Fibroblast of villous mesenchyme (primary cell): Measurements from ENCODE around the gene EIF2S1. TPM values are rescaled to one million over a fixed set of nuclear protein-coding genes. Genes with fewer than 3 reads are reported as not detected.
A peak's percentile ranks its signal among the peaks of the same experiment; 100 is the strongest.

ENCODE experiments used
- DNase-seq: peaks from one replicate; pipeline ENCODE4 v3.0.0-alpha.2; 2010; ENCODE audit warnings: low read depth
- H3K4me3 ChIP-seq: 2 replicates; pipeline ENCODE4 v1.5.1; 2011; ENCODE audit warnings: low read depth, mild to moderate bottlenecking, low read length
- total RNA-seq: library from RNA; depleted of rRNA; stranded (reverse); fragments of >200 nt; gene quantifications from 2 replicates; pipeline ENCODE4 v1.2.3, GENCODE V29; 2012
- TF ChIP-seq, protein P1 (sequence below): IDR thresholded peaks from 2 replicates; pipeline ENCODE4 v1.5.1; 2012; ENCODE audit warnings: low read depth, mild to moderate bottlenecking, low read length; ENCODE audit not compliant: insufficient read depth

Gene EIF2S1
- total RNA-seq, 1 donor, result 221 TPM

DNA sequence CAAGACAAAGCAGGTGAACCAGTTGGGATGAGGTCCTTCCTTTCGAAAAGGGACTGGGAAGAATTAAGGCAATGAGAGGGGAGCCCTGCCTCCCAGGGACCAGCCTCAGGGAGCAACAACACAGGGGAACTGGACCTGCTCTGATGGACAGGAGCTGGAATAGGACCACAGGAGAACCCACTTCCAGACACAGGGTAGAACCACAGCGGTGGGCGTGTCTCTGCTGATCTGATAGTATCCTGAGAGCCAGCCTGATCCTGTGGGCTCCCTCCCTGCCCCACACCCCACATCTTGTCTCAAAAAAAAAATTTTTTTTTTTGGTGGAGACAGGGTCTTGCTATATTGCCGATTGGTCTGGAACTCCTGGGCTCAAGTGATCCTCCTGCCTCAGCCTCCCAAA is 65.5 kb downstream of the EIF2S1 start:
- DNase-seq, result no peak
- TF ChIP-seq, protein P1, sequence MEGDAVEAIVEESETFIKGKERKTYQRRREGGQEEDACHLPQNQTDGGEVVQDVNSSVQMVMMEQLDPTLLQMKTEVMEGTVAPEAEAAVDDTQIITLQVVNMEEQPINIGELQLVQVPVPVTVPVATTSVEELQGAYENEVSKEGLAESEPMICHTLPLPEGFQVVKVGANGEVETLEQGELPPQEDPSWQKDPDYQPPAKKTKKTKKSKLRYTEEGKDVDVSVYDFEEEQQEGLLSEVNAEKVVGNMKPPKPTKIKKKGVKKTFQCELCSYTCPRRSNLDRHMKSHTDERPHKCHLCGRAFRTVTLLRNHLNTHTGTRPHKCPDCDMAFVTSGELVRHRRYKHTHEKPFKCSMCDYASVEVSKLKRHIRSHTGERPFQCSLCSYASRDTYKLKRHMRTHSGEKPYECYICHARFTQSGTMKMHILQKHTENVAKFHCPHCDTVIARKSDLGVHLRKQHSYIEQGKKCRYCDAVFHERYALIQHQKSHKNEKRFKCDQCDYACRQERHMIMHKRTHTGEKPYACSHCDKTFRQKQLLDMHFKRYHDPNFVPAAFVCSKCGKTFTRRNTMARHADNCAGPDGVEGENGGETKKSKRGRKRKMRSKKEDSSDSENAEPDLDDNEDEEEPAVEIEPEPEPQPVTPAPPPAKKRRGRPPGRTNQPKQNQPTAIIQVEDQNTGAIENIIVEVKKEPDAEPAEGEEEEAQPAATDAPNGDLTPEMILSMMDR, result no peak
- H3K4me3 ChIP-seq, result no peak overlapping the region

DNA sequence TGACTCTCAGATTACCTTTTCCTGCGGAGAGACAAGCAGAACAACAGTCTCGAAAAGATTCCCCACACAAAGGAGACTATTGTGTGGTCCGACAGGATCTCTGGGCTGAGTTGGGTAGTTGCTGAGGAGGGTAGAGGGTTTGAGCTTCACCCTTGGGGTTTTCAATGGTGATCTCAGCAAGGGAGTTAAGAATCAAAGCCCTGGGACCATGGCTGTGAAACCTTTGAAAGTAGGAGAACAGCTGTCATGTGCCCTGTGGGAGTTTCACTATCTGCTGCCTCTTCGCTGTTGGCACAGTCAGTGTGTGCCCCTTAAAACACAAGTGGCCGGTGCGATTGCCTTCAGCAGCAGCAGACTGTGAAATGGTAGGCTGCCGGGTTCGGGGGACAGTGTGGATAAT is 66.0 kb downstream of the EIF2S1 start:
- no peak overlapping the region for H3K4me3 ChIP-seq
- no peak for DNase-seq
- TF ChIP-seq, protein P1, result no peak

DNA sequence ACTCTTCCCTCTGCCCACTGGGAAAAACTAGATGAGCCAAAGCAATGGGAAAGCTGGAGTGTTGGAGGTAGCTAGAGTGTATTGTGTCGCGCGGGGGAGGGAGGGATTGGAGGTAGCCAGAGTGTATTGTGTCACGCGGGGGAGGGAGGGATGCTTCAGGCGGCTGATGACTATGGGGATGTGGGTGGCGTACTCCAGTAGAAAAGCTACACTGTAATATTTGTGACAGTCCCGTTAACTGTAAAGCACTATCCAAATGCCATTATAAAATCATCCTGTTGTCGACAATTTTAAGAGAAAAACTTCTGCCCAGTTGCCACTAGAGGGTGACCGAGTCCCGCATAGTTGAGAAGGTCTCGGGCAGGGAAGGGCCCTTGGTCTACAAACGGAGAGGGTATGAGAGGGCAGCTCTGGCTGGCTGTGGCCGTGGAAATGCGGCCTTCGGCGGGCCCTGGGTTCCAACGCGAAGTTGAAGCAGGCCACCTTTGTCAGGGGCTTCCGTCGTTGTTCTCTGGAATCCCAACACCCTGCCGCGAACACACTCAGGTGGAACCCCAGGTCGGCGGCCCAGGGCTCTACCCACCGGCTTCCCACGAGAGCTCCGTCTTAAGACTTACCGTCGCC is 67.0 kb downstream of the EIF2S1 start:
- peak; percentile 82 for DNase-seq
- TF ChIP-seq, protein P1, result peak; percentile 83
- no peak overlapping the region for H3K4me3 ChIP-seq

DNA sequence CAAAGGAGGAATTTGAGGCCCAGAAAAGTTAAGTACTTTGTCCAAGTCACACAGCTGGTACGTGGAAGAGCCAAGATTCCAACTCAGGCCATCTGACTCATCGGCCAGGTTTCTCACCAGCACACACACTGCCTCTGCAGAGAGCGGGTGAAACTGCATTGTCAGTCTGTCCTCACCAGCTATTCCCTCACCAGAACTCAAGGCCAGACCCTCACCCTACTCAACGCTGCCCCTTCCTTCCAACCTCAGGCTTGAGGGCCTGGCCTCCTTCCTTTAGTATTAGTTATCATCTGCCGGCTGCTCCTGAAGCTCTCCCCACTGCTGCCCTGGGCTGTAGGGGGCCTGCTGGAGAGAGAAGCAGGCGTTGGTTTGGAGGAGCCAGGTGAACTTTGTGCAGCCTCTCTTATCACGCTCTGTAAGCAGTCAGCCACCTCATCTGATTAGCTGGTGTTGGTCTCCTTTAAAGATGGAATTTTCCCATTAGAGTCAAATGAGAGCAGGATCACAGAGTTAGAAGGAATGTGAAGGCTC is 68.4 kb downstream of the EIF2S1 start:
- TF ChIP-seq, protein P1, result no peak
- H3K4me3 ChIP-seq, result no peak overlapping the region
- peak; percentile 33 for DNase-seq

DNA sequence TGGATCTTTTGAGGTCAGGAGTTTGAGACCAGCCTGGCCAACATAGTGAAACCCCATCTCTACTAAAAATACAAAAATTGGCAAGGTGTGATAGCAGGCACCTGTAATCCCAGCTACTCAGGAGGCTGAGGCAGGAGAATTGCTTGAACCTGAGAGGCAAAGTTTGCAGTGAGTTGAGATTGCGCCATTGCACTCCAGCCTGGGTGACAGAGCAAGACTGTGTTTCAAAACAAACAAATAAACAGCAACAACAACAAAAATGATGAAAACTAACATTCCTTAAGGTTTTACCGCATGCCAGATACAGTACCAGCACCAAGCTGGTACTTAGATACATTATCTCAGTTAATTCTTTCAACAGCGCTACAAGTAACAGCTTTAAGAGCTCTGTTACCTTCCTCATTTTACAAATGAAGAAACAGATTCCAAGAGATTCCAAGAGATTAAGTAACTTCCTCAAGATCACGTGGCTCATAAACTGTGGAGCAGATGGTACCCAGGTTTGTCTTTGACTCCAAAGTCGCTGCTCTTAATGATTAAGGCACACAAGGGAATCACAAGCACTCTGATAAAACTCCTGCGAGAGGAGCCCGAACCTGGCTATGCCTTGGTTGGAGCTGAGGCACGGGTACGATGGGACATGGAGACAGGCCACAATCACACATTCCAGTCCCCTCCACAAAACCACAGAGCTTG is 69.5 kb downstream of the EIF2S1 start:
- no peak overlapping the region for H3K4me3 ChIP-seq
- peak; percentile 67 for DNase-seq
- TF ChIP-seq, protein P1, result no peak

DNA sequence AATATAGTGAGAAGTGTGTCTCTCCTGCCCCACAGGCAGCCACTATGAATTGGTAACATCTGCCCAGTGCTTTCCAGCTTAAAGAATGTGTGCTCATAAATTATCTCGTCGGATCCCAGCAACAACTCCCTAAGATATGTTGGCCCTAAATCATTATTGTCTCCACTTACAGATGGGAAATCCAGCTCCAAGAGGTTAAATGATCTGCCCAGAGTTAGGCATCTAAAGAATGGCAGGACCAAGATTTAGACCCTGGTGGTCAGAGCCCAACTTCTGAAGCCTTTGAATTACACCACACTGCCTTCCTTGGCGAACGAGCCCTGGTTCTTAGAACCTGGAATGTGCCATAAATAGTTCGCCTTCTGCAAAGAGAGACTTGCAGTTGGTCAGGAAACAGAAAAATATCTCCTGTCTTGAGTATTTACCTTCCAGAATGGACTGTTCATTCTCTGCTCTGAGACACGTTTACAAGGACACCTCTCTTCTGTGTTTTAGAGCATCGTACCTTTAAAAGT is 72.0 kb downstream of the EIF2S1 start:
- H3K4me3 ChIP-seq, result no peak overlapping the region
- DNase-seq, result peak; percentile 19
- TF ChIP-seq, protein P1, result no peak
